SK-N-SH (cell line): ENCODE data around the gene STAC. TPM values are rescaled to one million over a fixed set of nuclear protein-coding genes. Genes with fewer than 3 reads are reported as not detected.

Experiments
- CTCF ChIA-PET: fragments of 300-600, 350-600 bp; formaldehyde crosslinking; extraction: SDS; loops from one replicate; lab custom pipeline; 2021; lab: Yijun Ruan, JAX
- POLR2A ChIA-PET: fragments of 350-600 bp; sonication (Branson Sonifier 250); formaldehyde crosslinking; extraction: SDS; loops from one replicate; lab custom pipeline; 2020; ENCODE audit warnings: antibody characterized with exemption, inconsistent platforms; lab: Yijun Ruan, JAX
- DNase-seq: peaks from one replicate; pipeline ENCODE4 v3.0.0; 2012
- H2AFZ ChIP-seq: fragments of 200-600 bp; sonication (generic); 2 replicates; pipeline ENCODE4 v1.8.1; 2016; ENCODE audit warnings: antibody characterized with exemption, mild to moderate bottlenecking, low read depth
- H3F3A ChIP-seq: fragments of 200-600 bp; sonication (generic); replicated peaks from 2 replicates; pipeline ENCODE3; 2016; ENCODE audit warnings: antibody characterized with exemption, mild to moderate bottlenecking; ENCODE audit not compliant: insufficient read depth
- H3K27ac ChIP-seq, 2 experiments: fragments of 200-500 bp in 1 of 2; fragments of 200-600 bp in 1 of 2; sonication (Bioruptor generic) in 1 of 2; sonication (generic), shearing (Covaris generic) in 1 of 2; 2 replicates each; pipeline versions ENCODE4 v1.5.1 to v1.6.1; 2014 to 2016; ENCODE audit warnings: low read depth in 2 of 2, inconsistent platforms in 1 of 2, low read length in 1 of 2, mild to moderate bottlenecking in 1 of 2, mixed read lengths in 1 of 2
- H3K27me3 ChIP-seq: fragments of 200-600 bp; sonication (generic), shearing (Covaris generic); 2 replicates; pipeline ENCODE4 v1.6.1; 2016; ENCODE audit warnings: mixed run types; ENCODE audit not compliant: insufficient read depth
- H3K36me3 ChIP-seq, 2 experiments: fragments of 200-500 bp in 1 of 2; fragments of 200-600 bp in 1 of 2; sonication (Bioruptor generic) in 1 of 2; sonication (generic) in 1 of 2; replicated peaks in 1 of 2; 2 replicates each; pipeline versions ENCODE3 to v1.5.1; 2014 to 2016; ENCODE audit warnings: low read length in 1 of 2, mild to moderate bottlenecking in 1 of 2; ENCODE audit not compliant: insufficient read depth in 2 of 2, control insufficient read depth in 1 of 2
- H3K4me1 ChIP-seq, 2 experiments: fragments of 200-500 bp in 1 of 2; fragments of 200-600 bp in 1 of 2; sonication (Bioruptor generic) in 1 of 2; sonication (generic), shearing (Covaris generic) in 1 of 2; 2 replicates each; pipeline versions ENCODE4 v1.5.1 to v1.6.1; 2014 to 2016; ENCODE audit warnings: low read depth in 1 of 2, low read length in 1 of 2, mixed run types in 1 of 2; ENCODE audit not compliant: insufficient read depth in 2 of 2, control insufficient read depth in 1 of 2
- H3K4me2 ChIP-seq: fragments of 200-600 bp; sonication (generic), shearing (Covaris generic); 2 replicates; pipeline ENCODE4 v1.6.1; 2017; ENCODE audit warnings: mixed run types
- H3K4me3 ChIP-seq, 2 experiments: fragments of 200-500 bp in 1 of 2; fragments of 200-600 bp in 1 of 2; sonication (Bioruptor generic) in 1 of 2; sonication (generic), shearing (Covaris generic) in 1 of 2; 2 replicates each; pipeline versions ENCODE4 v1.5.1 to v1.8.1; 2014 to 2016; ENCODE audit warnings: low read depth in 2 of 2, inconsistent platforms in 1 of 2, low read length in 1 of 2, mild to moderate bottlenecking in 1 of 2, mixed read lengths in 1 of 2, moderate library complexity in 1 of 2
- H3K79me2 ChIP-seq: fragments of 200-600 bp; sonication (generic); 2 replicates; pipeline ENCODE4 v1.8.1; 2017; ENCODE audit warnings: mild to moderate bottlenecking; ENCODE audit not compliant: insufficient read depth
- H3K9ac ChIP-seq: fragments of 200-600 bp; sonication (generic); 2 replicates; pipeline ENCODE4 v1.6.1; 2017; ENCODE audit warnings: mixed run types
- H3K9me2 ChIP-seq: fragments of 200-600 bp; sonication (generic); 2 replicates; pipeline ENCODE4 v1.6.1; 2017; ENCODE audit warnings: mixed run types
- H3K9me3 ChIP-seq: fragments of 200-600 bp; sonication (generic); 2 replicates; pipeline ENCODE4 v1.6.1; 2017; ENCODE audit warnings: mixed run types, mild to moderate bottlenecking, moderate library complexity
- H4K20me1 ChIP-seq: fragments of 200-600 bp; sonication (generic); 2 replicates; pipeline ENCODE4 v1.6.1; 2017; ENCODE audit warnings: mild to moderate bottlenecking, mixed run types; ENCODE audit not compliant: insufficient read depth
- EZH2phosphoT487 ChIP-seq: fragments of 200-600 bp; sonication (generic); IDR thresholded peaks from 2 replicates; pipeline ENCODE4 v1.6.1; 2017; ENCODE audit warnings: low read depth, mixed run types, mild to moderate bottlenecking, antibody characterized with exemption, moderate library complexity, borderline replicate concordance
- FOSL2 ChIP-seq: IDR thresholded peaks from 2 replicates; pipeline ENCODE4 v1.4.0; 2012; ENCODE audit warnings: low read depth, mild to moderate bottlenecking, moderate library complexity, borderline replicate concordance
- FOXM1 ChIP-seq: IDR thresholded peaks from 2 replicates; pipeline ENCODE4 v1.4.0; 2012; ENCODE audit warnings: low read depth, mild to moderate bottlenecking
- GABPA ChIP-seq: IDR thresholded peaks from 2 replicates; pipeline ENCODE4 v1.4.0; 2012; ENCODE audit warnings: low read depth, mild to moderate bottlenecking
- GATA2 ChIP-seq: sonication (generic); formaldehyde crosslinking; IDR thresholded peaks from 2 replicates; pipeline ENCODE4 v1.5.0; 2020; ENCODE audit warnings: mild to moderate bottlenecking, missing genetic modification reagents
- JUND ChIP-seq: IDR thresholded peaks from 2 replicates; pipeline ENCODE4 v1.4.0; 2012
- NRF1 ChIP-seq: IDR thresholded peaks from 2 replicates; pipeline ENCODE4 v1.6.1; 2012; ENCODE audit warnings: low read depth, mild to moderate bottlenecking, low read length
- RFX5 ChIP-seq: IDR thresholded peaks from 2 replicates; pipeline ENCODE4 v1.6.1; 2012; ENCODE audit warnings: mild to moderate bottlenecking, improper control_type of control experiment, low read length
- SIN3A ChIP-seq: IDR thresholded peaks from 2 replicates; pipeline ENCODE4 v1.6.1; 2012; ENCODE audit warnings: low read depth, mild to moderate bottlenecking, low read length, moderate library complexity, borderline replicate concordance
- TAF1 ChIP-seq: IDR thresholded peaks from 2 replicates; pipeline ENCODE4 v1.6.1; 2012; ENCODE audit warnings: low read depth, mild to moderate bottlenecking, low read length, moderate library complexity, borderline replicate concordance
- TCF12 ChIP-seq: IDR thresholded peaks from 2 replicates; pipeline ENCODE4 v1.4.0; 2012
- TEAD4 ChIP-seq: IDR thresholded peaks from 2 replicates; pipeline ENCODE4 v1.4.0; 2012; ENCODE audit warnings: mild to moderate bottlenecking, borderline replicate concordance; ENCODE audit not compliant: insufficient read depth
- whole genome bisulfite sequencing: methylation state at CpG from one replicate; pipeline ENCODE4 v1.1.6; 2017; ENCODE audit warnings: low lambda C conversion rate; 5-methylcytosine and 5-hydroxymethylcytosine counted together
- polyA plus RNA-seq, 3 experiments: library from polyadenylated mRNA; depleted of rRNA; stranded (reverse); fragments of >200 nt; gene quantifications; 2 replicates each; pipeline ENCODE4 v1.2.3, GENCODE V29; 2012
- TF ChIP-seq, protein P1 (sequence below): IDR thresholded peaks from 2 replicates; pipeline ENCODE4 v1.4.0; 2012; ENCODE audit warnings: low read depth
- TF ChIP-seq, protein P2 (sequence below): fragments of 150-350 bp; IDR thresholded peaks from 2 replicates; pipeline ENCODE4 v1.6.1; 2017; ENCODE audit warnings: antibody characterized with exemption, low read length, low read depth, borderline replicate concordance
- TF ChIP-seq, protein P3 (sequence below): fragments of 150-350 bp; IDR thresholded peaks from 2 replicates; pipeline ENCODE4 v1.6.1; 2016; ENCODE audit warnings: mild to moderate bottlenecking, low read depth, low read length
- TF ChIP-seq, protein P4 (sequence below): IDR thresholded peaks from 2 replicates; pipeline ENCODE4 v1.4.0; 2012; ENCODE audit warnings: low read depth, borderline replicate concordance

Gene STAC
- polyA plus RNA-seq, 1 of the 3 experiments (the other 2 are of a cell fraction), result 25.0 TPM

DNA sequence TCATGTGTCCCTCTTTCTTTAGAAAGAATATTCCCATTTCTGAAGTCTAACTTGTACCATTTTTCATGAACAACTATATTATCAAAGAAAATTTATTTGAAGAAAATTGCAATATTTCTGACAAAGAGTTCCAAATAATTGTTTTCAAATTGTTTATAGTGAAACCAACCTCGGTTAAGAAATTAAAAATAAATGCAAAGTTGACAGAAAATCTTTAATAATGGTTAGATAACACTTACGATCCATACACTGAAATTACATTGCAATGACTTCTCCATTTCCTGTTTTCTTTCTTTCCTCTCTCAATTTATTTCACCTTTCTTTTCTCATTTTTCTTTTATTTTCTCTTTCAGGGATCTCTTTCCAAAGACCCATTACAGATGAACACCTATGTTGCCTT lies 125.1 kb downstream of the STAC start:
- ChIA-PET CTCF (interaction anchor here (1.1 kb wide), 1 partner anchor 11 kb away, joined by 4 read pairs; no protein-coding TSS in a partner anchor), POLR2A (no interaction called here)
- Histone ChIP-seq H2AFZ (no peak overlapping the region), H3K4me2 (no peak overlapping the region), H3F3A (peaks cover 7% of the 10 kb centered on the region), H3K27me3 (no peaks in the 10 kb centered on the region), H3K9ac (no peak overlapping the region), H3K4me3 (no peak overlapping the region)
- 86% methylated on average over 2 of the region's 2 CpGs for WGBS
- no peak for TF ChIP-seq RFX5
- TF ChIP-seq TCF12, result no peak
- TF ChIP-seq GABPA, result no peak
- no peak for TF ChIP-seq NRF1
- TF ChIP-seq, protein P1, sequence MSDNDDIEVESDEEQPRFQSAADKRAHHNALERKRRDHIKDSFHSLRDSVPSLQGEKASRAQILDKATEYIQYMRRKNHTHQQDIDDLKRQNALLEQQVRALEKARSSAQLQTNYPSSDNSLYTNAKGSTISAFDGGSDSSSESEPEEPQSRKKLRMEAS, result no peak
- TF ChIP-seq, protein P2, sequence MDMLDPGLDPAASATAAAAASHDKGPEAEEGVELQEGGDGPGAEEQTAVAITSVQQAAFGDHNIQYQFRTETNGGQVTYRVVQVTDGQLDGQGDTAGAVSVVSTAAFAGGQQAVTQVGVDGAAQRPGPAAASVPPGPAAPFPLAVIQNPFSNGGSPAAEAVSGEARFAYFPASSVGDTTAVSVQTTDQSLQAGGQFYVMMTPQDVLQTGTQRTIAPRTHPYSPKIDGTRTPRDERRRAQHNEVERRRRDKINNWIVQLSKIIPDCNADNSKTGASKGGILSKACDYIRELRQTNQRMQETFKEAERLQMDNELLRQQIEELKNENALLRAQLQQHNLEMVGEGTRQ, result no peak
- no peak for TF ChIP-seq GATA2 (CRISPR knock-in tag)
- no peak for TF ChIP-seq FOXM1
- TF ChIP-seq FOSL2, result no peak
- TF ChIP-seq, protein P3, sequence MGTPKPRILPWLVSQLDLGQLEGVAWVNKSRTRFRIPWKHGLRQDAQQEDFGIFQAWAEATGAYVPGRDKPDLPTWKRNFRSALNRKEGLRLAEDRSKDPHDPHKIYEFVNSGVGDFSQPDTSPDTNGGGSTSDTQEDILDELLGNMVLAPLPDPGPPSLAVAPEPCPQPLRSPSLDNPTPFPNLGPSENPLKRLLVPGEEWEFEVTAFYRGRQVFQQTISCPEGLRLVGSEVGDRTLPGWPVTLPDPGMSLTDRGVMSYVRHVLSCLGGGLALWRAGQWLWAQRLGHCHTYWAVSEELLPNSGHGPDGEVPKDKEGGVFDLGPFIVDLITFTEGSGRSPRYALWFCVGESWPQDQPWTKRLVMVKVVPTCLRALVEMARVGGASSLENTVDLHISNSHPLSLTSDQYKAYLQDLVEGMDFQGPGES, result no peak
- no peak for TF ChIP-seq EZH2phosphoT487
- TF ChIP-seq TEAD4, result no peak
- no peak for TF ChIP-seq JUND
- no peak for TF ChIP-seq SIN3A
- no peak for TF ChIP-seq TAF1
- TF ChIP-seq, protein P4, sequence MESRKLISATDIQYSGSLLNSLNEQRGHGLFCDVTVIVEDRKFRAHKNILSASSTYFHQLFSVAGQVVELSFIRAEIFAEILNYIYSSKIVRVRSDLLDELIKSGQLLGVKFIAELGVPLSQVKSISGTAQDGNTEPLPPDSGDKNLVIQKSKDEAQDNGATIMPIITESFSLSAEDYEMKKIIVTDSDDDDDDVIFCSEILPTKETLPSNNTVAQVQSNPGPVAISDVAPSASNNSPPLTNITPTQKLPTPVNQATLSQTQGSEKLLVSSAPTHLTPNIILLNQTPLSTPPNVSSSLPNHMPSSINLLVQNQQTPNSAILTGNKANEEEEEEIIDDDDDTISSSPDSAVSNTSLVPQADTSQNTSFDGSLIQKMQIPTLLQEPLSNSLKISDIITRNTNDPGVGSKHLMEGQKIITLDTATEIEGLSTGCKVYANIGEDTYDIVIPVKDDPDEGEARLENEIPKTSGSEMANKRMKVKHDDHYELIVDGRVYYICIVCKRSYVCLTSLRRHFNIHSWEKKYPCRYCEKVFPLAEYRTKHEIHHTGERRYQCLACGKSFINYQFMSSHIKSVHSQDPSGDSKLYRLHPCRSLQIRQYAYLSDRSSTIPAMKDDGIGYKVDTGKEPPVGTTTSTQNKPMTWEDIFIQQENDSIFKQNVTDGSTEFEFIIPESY, result no peak
- TF ChIP-seq, all 33 proteins: peak for 0
- Histone ChIP-seq H4K20me1 (no peaks in the 10 kb centered on the region), H3K4me1 (no peaks in the 10 kb centered on the region; a peak in 1 of 4 replicates), H3K9me3 (peaks cover 14% of the 10 kb centered on the region; the same call in 1 of the 2 replicates), H3K79me2 (no peaks in the 10 kb centered on the region; the same call in 1 of the 2 replicates), H3K36me3 (peaks cover 33 to 87% of the 10 kb centered on the region in 2 experiments), H3K9me2 (no peaks in the 10 kb centered on the region; the same call in 1 of the 2 replicates), H3K27ac (no peak overlapping the region)
- DNase-seq, result no peak
